HG02943 (cell line): ENCODE results near the gene CYTL1.
"Not testable (repeated sequence)": the region's sequence is repeated elsewhere in the genome, so short reads cannot be mapped to it uniquely, and the experiment has no call there.

ENCODE experiments used
- ATAC-seq: cut with Tn5 transposase; IDR thresholded peaks from one replicate; pipeline ENCODE4 v1.9.1; 2021; ENCODE audit warnings: mild to moderate bottlenecking, low read depth, moderate library complexity; ENCODE audit not compliant: unreplicated experiment

Gene CYTL1

DNA sequence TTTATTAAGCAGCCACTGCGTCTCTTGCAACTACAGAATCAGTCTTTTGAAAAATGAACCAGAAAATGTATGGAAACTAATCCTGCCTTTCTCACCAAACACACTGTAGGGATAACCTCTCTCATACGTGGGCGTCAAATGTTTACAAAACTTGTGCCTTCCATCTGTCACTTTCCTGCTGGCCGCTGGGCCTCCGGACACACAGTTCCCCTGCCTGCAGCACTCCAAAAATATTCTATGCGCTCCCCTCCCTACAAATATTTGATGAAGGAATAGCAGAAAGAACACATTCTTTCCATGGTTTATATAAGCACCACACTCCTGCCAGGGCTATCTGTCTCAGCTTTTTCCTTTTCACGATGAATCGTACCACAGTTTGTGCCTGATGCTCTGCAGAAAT lies 14.9 kb upstream of the CYTL1 start:
- ATAC-seq: no peak

DNA sequence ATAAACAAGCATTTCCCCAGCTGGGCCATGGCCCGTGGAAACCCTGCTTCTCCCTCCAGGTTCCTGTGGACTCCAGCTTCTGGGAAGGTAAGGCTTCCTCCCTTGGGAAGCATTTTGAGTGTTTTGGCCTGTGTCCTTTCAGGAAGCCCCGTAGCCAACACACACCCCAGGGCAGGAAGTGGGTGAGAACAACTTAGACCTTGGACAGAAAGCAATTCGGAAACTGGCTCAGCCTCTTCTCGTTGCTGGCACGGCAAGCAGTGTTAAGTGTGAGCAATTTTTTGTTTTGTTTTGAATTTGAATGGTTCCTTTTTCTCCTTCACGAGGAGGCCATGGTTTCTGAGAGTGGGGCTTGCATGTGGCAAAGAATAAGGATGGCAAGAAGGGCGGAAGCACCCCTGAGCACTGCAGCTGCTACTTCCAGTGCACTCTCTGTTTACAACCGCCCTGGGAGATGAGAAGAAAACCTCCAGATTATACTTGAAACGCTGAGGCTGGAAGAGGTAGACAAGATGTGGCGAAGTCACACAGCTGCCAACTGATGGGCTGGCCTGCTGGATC lies 14.1 kb upstream of the CYTL1 start:
- no peak for ATAC-seq

DNA sequence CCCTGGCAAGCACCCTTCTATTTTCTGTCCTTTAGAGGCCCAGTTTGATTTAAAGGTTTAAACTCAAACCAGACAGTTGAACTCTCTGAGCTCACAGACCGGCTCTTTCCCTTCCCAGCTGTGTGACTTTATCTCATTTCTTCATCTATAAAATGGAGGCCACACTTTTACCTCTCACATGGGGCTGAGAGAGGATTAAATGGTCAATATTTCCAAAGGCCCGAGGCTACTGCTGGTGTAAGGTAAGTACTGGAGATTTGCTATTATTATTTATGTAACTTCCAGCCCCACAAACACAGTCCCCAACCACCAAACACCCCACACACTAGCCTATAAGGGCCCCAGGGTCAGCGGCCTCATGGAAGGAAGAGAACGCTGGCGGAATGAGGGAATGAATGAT lies 13.6 kb upstream of the CYTL1 start:
- no peak for ATAC-seq

DNA sequence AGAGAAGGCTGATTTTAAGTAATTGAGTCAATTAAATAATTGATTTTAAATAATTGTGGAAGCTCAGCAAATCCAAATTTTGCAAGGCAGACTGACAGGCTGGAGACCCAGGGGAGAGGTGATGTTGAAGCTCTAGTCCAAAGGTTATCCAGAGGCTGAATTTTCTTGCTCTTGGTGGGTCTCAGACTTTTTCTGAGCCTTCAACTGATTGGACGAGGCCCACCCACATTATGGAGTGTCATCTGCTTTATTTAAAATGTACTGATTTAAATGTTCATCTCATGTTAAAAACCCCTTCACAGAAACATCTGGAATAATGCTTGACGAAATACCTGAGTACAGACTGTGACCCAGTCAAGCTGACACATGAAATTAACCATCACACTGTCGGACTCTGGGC lies 11.7 kb upstream of the CYTL1 start:
- no peak for ATAC-seq

DNA sequence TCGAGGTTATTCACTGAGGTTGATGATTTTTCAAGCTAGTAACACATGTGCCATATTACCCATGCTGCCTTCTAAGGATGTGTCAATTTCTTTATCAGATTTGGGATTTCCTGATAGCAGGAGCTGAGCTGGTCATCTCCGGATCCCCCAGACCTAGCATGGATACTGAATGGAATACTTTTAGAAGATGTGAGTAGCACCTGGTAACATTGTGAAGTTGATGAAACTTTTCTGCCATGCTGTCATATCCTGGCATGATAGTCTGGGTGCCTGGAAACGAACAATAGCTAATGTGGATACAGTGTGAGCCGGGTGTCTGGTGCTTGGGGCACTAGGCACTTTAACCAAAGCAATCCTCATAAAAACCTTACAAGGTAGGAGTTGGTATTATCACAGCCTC lies 11.0 kb upstream of the CYTL1 start:
- no peak for ATAC-seq

DNA sequence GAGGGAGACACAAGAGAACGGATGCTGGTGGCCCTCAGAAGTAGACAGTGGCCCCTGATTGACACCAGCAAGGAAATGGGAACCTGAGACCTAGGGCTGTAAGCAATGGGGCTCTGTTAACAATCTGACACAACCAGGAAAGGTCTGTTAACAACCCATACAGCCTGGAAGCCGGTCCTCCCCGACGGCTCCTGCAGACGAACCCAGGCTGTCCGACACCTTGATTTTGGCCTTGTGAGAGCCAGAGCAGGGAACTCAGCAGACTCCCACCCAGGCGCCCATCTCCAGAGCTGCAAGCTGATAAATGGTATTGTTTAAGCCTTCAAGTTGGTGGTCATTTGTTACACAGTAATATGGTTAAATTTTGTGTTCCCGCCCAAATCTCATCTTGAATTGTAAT lies 10.2 kb upstream of the CYTL1 start:
- ATAC-seq: no peak

DNA sequence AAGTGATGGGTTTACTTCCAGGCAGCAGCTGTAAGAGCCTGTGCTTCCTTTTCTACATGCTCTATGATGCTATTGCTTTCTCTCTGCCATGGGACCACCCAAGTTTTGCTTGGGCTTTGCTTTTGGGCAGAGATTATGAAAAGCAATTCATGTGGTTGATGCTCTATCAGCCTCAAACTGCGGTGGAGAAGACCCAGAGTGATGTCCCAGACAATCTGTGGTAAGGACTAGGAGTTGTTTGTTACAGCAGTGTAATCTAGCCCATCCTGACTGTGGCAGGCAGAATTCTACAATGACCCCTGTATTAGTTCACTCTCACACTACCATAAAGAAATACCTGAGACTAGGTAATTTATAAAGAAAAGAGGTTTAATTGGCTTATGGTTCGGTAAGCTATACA lies 9.2 kb upstream of the CYTL1 start:
- no peak for ATAC-seq

DNA sequence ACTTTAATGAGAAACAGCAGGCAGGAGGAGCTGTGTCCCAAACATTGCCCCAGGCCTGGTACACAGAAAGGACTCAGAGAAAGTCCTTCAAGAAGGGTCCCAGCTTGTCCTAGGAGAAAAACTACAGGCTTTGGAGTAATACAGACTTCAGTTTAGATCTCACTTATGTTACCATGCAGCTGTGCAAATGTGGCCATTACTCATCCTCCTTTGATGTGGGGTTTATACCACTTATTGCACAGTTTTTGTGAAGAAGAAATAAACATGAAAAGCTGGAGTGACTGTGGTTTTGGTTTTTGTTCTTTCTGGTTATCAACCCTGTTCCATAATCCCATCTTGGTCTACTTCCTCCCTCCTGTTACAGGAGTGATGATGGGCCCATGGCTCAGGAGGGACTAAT lies 8.1 kb upstream of the CYTL1 start:
- no peak for ATAC-seq

DNA sequence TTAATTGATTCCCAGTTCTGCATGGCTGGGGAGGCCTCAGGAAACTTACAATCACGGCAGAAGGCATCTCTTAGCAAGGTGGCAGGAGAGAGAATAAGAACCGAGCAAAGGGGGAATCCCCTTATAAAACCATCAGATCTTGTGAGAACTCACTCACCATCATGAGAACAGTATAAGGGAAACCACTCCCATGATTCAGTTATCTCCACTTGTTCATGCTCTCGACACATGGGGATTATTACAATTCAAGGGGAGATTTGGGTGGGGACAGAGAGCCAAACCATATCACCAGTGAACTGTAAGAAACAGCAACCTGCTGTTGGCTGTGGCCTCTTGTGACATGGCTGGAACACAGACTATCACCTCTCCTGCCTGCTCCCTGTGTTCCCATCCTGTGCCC lies 7.1 kb upstream of the CYTL1 start:
- ATAC-seq: no peak

DNA sequence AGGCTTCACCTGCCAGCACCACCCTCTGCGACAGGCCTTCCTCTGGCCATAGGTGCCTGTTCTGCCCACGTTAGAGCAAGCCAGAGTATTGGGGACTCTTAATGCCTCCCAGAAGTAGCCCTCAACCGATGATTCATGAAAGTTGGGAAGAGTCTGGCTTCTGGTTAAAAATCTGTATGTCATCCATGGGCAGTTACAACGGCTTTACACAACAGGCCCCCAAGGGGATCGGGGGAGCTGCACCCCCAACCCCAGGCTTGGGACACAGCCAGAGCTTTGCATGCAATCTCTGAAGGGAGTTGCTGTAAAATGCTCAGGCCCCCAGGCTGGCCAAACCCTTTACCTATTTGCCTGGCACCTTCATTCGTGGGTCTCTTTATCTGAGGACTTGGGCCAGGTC lies 5.4 kb upstream of the CYTL1 start:
- no peak for ATAC-seq

DNA sequence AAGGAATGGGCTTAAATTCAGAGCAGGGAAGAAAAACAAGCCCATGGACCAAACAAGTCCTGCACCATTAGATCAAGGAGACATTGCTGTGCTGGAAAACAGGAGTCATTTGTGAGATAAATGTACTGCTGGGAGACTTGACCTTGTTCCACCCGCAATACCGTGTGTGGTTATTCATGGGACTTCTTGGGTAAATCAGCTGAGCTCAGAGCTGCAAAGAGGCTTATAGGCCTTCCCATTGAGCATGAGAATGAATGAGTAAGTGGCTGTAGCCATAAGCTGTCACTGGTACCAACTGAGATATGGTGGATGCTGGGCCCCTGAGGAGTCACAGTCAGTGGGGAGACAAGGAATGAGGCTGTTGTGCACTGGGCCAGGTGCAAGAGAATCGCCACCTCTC lies 2.3 kb upstream of the CYTL1 start:
- ATAC-seq: no peak

DNA sequence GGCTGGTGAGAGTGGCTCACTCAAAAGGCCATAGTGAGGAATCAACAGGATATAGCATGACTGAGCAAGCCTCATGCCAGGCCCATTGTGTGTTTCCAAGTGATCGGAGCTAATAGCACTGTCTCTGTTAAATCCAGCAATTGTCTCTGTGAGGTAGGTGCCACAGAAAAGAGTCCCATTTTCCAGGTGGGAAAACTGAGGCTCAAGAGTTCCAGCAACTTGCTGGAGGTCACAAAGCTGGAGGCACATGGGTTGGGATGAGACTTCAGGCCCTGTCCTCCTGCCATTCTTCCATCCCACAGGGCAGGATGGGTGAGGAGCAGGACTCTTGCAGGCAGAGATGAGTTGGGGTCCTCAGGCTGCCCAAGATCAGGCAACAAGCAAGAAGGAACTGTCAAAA lies 1.1 kb upstream of the CYTL1 start:
- ATAC-seq: no peak

DNA sequence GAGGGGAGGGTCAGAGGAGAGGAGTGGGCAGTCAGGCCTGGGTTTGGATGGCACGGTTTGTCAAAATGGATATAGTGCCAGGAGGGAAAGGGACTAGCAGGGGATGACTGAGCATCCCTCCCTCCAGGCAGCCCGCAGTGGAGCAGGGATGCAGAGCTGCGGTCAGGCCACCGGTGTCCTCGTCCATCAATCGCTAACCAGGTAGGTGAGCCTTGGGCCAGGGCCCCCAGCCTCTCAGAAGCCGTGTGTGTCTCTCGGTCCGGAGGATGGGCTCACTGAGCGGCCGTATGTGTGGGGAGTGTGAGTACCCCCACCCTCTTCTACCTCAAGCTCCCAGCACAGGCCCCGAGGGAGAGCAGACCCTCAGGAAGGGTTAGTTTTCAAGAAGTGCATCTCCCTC lies 538 bp upstream of the CYTL1 start:
- no peak for ATAC-seq

DNA sequence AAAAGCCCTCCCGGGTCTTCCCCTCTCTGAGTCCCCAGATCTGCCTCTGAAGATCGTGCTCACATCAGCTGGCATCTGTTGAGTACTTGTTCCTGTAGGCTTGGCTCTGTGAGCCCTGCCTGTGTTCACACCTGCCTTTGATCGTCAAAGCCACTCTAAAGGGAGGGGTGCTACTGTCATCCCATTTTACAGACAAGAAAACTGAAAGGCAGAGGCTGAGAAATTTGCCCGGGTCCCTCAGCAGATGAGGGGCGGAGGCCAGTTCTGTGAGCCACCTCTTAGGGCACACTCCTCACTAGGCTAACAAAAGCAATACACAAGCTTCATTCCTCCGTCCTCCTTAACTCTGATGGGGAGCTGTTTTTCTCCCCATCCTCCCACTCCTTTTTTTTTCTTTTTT lies 655 bp downstream of the CYTL1 start:
- no peak for ATAC-seq

DNA sequence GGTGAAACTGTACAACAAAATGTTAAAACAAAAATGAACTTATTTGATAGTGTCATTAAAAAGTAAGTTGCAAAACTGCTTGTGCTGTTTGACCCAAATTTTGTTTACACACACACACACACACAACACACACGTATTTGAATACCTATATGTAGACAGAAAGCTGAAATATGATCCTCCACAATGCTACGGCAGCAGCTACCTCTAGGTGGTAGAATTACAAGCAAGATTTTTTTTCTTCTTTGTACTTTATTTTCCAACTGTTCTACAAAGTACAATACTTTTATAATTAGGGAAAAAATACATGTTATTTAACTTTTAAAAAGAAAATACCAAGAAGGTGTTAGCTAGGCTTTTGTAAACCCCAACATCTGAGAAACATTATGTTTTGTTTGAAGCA lies 1.2 kb downstream of the CYTL1 start:
- ATAC-seq: no peak

DNA sequence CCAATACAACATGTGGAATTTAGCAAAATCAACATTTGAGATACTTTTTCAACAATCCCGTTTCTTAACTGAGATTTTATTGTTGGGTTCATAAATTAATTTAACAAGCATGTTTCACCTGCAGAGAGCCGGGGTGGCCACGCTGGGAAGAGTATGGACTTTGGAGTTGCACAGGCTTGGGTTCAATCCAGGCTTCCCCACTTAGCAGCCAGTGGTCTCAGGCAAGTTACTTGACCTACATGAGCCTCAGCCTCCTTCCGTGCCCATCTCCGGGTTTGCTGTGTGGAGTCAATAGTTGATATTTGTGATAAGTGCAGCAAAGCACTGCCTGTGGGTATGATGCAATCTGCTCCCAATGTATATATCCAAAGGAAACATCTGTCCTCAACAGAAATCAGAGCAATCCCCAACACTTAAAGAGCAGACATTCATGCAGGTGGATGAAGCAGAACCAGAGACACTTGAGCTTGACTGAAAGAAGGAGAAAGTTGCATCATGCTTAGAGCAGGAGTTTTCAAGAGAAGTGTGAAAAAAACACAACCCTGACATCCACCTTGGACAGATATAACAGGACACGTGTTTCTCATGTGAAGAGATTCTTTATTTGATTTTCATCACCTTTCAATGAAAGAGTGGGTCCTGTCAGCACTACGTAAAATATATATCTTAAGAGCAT lies 5.1 kb downstream of the CYTL1 start:
- ATAC-seq: no peak

DNA sequence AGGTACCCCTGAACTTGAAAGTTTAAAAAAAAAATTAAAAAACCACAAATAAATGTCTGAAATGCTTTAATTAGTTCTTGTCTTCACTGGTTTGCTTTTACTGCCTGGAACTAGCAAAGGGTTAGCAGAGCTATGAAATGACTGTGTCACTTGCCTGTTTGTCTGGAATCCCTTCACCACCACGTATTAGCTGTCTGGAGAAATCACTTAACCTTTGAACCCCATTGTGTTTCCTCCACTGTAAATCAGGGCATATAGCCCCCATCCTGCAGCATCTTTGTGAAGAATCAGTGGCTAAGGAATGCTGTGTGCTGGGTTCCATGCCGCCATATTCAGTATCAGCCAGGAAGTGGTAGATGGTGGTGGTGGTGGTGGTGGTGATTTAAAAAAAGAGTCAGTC lies 6.3 kb downstream of the CYTL1 start:
- ATAC-seq: no peak

DNA sequence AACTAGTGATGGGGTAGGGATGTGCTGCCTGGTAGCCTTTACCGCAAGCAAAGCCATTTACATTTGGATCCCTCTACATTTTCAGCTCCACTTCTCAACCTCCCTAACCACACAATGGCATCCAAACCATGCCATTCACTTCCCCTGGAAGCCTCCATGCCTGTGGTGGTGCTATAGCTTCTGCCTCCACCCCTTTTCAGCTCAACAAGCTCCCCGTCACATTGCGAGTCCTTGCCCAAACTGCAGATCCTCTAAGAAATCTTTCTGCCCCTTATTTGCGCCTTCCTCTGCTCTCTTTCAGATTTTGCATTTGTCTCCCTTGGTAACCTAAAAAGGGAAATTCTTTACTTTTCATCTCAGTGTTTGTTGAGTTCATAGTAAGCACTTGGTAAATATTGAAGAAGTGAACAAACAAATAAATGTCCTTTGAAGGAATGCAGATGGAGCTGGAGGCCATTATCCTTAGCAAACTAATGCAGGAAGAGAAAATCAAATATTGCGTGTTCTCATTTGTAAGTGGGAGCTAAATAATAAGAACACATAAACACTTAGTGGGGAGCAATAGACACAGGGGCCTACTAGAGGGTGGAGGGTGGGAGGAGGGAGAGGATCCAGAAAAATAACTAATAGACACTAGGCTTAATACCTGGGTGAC lies 6.9 kb downstream of the CYTL1 start:
- no peak for ATAC-seq

DNA sequence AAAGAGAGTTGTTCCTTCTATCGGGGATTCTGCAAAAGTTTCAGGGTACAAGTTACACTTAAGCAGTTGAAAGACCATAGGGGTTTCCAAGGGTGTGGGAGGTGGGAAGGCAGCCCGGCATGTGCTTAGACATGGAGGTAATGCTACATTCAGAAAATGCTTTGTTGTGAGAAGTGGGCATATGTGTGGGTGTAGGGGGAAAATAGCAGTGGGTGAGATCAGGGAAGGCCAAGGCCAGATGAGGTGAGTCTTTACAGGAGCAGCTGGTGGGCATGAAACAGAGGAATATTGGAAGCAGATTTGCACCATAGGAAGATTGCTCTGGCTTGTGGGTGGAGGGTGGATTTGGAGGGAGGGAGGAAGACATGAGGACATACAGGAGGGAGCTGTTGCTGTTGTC lies 8.3 kb downstream of the CYTL1 start:
- ATAC-seq: no peak

DNA sequence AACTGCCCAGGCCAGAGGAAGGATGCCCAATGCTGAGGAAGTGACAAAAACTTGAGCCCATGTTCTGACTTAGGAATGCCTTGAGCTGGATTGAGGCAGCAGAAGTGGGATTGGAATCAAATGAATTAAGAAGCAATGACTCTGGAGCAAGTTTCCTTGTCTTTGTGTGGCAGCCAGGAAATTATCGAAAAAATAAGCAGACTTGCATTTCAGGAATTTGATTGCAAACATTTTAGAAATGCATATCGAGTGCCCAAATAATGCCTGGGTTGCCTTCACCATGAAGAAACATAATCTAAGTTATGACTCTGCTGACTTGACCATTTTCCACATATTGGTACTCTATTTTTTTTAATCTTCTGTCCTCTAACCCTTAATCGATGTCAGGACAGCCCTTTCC lies 9.5 kb downstream of the CYTL1 start:
- no peak for ATAC-seq

DNA sequence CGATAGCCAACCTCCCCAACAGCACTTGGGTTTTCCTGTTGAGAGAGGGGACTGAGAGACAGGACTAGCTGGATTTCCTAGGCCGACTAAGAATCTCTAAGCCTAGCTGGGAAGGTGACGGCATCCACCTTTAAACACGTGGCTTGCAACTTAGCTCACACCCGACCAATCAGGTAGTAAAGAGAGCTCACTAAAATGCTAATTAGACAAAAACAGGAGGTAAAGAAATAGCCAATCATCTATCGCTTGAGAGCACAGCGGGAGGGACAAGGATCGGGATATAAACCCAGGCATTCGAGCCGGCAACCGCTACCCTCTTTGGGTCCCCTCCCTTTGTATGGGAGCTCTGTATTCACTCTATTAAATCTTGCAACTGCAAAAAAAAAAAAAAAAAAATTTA lies 12.3 kb downstream of the CYTL1 start:
- not testable (repeated sequence) for ATAC-seq

DNA sequence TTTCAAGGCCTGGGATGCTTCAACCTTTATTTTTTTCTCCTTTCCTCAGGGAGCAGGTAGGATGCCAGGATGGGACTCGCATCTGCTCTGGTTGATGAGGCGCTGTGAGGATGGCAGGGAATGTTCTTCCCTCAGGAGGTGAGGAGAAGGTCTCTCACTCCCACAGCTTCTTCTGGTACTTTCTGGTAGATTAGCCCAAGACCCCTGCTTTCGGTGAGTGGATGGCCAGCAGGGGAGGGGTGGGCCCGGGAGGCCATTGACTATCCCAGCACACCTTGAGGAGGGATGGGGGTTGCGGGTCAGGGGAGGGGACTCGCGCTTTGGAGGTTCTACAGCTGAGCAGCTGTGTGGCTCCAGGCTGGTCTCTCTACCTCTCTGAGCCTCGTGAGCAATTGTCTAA lies 14.8 kb downstream of the CYTL1 start:
- ATAC-seq: no peak
